HepG2 (cell line): Measurements from ENCODE around the gene CARMIL1. TPM values are rescaled to one million over a fixed set of nuclear protein-coding genes. Genes with fewer than 3 reads are reported as not detected.

ENCODE experiments used
- BCL6 ChIP-seq: IDR thresholded peaks from 2 replicates; pipeline ENCODE4 v1.6.1; 2016; ENCODE audit warnings: missing genetic modification reagents, missing compliant biosample characterization
- DMAP1 ChIP-seq: IDR thresholded peaks from 2 replicates; pipeline ENCODE4 v1.6.1; 2016
- HDAC1 ChIP-seq: sonication (generic); formaldehyde crosslinking; IDR thresholded peaks from 2 replicates; pipeline ENCODE4 v1.5.1; 2020; ENCODE audit warnings: mild to moderate bottlenecking, missing genetic modification reagents
- HDAC2 ChIP-seq: sonication (generic); formaldehyde crosslinking; IDR thresholded peaks from 2 replicates; pipeline ENCODE4 v1.4.0; 2020; ENCODE audit warnings: missing genetic modification reagents
- HMGXB3 ChIP-seq: sonication (generic); formaldehyde crosslinking; IDR thresholded peaks from 2 replicates; pipeline ENCODE4 v1.4.0; 2020; ENCODE audit warnings: missing genetic modification reagents, borderline replicate concordance
- MIER2 ChIP-seq: IDR thresholded peaks from 2 replicates; pipeline ENCODE4 v1.6.1; 2016; ENCODE audit warnings: missing biosample characterization, missing genetic modification reagents
- MTF1 ChIP-seq: sonication (generic); formaldehyde crosslinking; IDR thresholded peaks from 2 replicates; pipeline ENCODE4 v1.5.0; 2020; ENCODE audit warnings: missing genetic modification reagents
- NCOA2 ChIP-seq: sonication (generic); formaldehyde crosslinking; IDR thresholded peaks from 2 replicates; pipeline ENCODE4 v1.8.0; 2022; ENCODE audit warnings: inconsistent platforms
- NFIB ChIP-seq: sonication (generic); formaldehyde crosslinking; IDR thresholded peaks from 2 replicates; pipeline ENCODE4 v1.9.0; 2021; ENCODE audit warnings: missing genetic modification reagents, mild to moderate bottlenecking, borderline replicate concordance
- NPAS2 ChIP-seq: sonication (generic); formaldehyde crosslinking; IDR thresholded peaks from 2 replicates; pipeline ENCODE4 v1.8.0; 2022; ENCODE audit warnings: mild to moderate bottlenecking, missing genetic modification reagents, borderline replicate concordance
- POLR2G ChIP-seq: fragments of 200-400 bp; formaldehyde crosslinking; IDR thresholded peaks from 2 replicates; pipeline ENCODE4 v1.6.1; 2018; ENCODE audit warnings: mild to moderate bottlenecking, low read depth, low read length, moderate library complexity
- SNRNP70 ChIP-seq: fragments of 200-400 bp; formaldehyde crosslinking; IDR thresholded peaks from 2 replicates; pipeline ENCODE4 v1.6.1; 2017; ENCODE audit warnings: mild to moderate bottlenecking, low read depth, low read length, moderate library complexity
- TAF1 ChIP-seq: sonication (generic); formaldehyde crosslinking; IDR thresholded peaks from 2 replicates; pipeline ENCODE4 v1.4.0; 2020; ENCODE audit warnings: missing genetic modification reagents
- ZBTB46 ChIP-seq: sonication (generic); formaldehyde crosslinking; IDR thresholded peaks from 2 replicates; pipeline ENCODE4 v1.4.0; 2020; ENCODE audit warnings: mild to moderate bottlenecking, missing genetic modification reagents, borderline replicate concordance
- ZBTB7A ChIP-seq: sonication (generic); formaldehyde crosslinking; IDR thresholded peaks from 2 replicates; pipeline ENCODE4 v1.8.0; 2022; ENCODE audit warnings: mild to moderate bottlenecking, missing genetic modification reagents
- ZFX ChIP-seq: sonication (generic); formaldehyde crosslinking; IDR thresholded peaks from 2 replicates; pipeline ENCODE4 v1.4.0; 2020; ENCODE audit warnings: mild to moderate bottlenecking, low read depth, missing genetic modification reagents, moderate library complexity
- ZNF260 ChIP-seq: sonication (generic); formaldehyde crosslinking; IDR thresholded peaks from 2 replicates; pipeline ENCODE4 v1.4.0; 2020; ENCODE audit warnings: missing genetic modification reagents, low read depth, mild to moderate bottlenecking, borderline replicate concordance
- ZNF510 ChIP-seq: sonication (generic); formaldehyde crosslinking; IDR thresholded peaks from 2 replicates; pipeline ENCODE4 v1.4.0; 2020; ENCODE audit warnings: low read depth, mild to moderate bottlenecking, missing genetic modification reagents
- ZNF558 ChIP-seq: sonication (generic); formaldehyde crosslinking; IDR thresholded peaks from 2 replicates; pipeline ENCODE4 v1.9.0; 2022; ENCODE audit warnings: mild to moderate bottlenecking, missing genetic modification reagents, borderline replicate concordance
- ZNF564 ChIP-seq: sonication (generic); formaldehyde crosslinking; IDR thresholded peaks from 2 replicates; pipeline ENCODE4 v1.8.1; 2023; ENCODE audit warnings: mild to moderate bottlenecking, missing genetic modification reagents
- ZNF768 ChIP-seq: sonication (generic); formaldehyde crosslinking; IDR thresholded peaks from 2 replicates; pipeline ENCODE4 v1.4.0; 2020; ENCODE audit warnings: missing genetic modification reagents
- ZNF772 ChIP-seq: sonication (generic); formaldehyde crosslinking; IDR thresholded peaks from 2 replicates; pipeline ENCODE4 v1.5.0; 2020; ENCODE audit warnings: mild to moderate bottlenecking, missing genetic modification reagents
- ZNF800 ChIP-seq: sonication (generic); formaldehyde crosslinking; IDR thresholded peaks from 2 replicates; pipeline ENCODE4 v1.4.0; 2020; ENCODE audit warnings: missing genetic modification reagents
- polyA plus RNA-seq, 8 experiments: library from polyadenylated mRNA; depleted of rRNA in 3 of 8; stranded (reverse) in 7 of 8; unstranded in 1 of 8; fragments of >200 nt; fragmentation: Illumina TruSeq in 4 of 8; extraction: Trizol in 4 of 8; gene quantifications; 2 replicates each; pipeline versions ENCODE4 v1.2.1 to v1.2.3, GENCODE V29; 2011 to 2016; ENCODE audit warnings: low read depth in 4 of 8, missing spikeins in 1 of 8, mixed read lengths in 1 of 8; ENCODE audit not compliant: insufficient read depth in 1 of 8
- total RNA-seq, 5 experiments: library from RNA; depleted of rRNA; stranded (reverse); fragments of >200 nt; fragmentation: Illumina TruSeq; extraction: Trizol; gene quantifications; 2 replicates each; pipeline ENCODE4 v1.2.3, GENCODE V29; 2016; ENCODE audit warnings: low read depth in 1 of 5

CARMIL1 gene
- total and polyA plus RNA-seq, 2 of the 13 experiments (the other 11 are each of a cell fraction or from before 2014, with no cell fraction given) = 1.8 to 2.6 TPM

DNA sequence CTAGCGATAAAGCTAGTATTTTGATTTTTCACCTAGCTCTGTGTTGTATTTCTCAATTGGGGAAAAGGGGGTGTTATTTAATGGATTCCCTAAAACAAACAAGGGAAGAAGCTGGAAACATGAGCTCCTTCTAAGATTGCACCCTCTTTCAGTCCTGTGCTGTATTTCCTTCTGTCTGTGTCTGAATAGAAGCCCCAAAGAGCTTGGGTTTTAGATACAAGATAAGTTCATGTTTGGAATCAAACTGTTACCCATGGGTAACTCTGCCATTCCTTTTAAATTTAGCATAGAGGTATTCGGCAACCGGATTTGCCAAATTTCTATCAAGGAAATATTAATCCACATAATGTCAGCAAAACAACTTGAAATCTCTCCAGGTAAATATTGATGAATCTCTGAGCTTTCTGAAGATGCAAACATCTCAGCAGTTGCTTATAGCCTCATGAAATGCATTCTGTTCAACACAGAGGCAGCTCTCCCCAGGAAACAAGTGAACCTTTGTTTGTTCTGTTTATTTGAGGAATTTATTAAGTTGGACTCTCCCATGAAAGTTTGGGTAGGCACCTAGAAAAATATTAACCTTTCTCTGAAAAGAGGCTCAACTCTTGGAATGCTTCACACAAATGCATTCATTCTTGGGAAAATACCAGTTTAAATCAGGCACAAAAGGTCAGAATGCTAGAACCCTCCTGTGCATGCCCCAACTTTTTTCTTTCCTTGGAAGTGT, 362.9 kb downstream of the CARMIL1 start (continued):
- TF ChIP-seq HMGXB3 (CRISPR knock-in tag) (peak; percentile 23; the same call in 1 of the 2 replicates), ZNF800 (CRISPR knock-in tag) (peak; percentile 4; the same call in 1 of the 2 replicates), ZFX (CRISPR knock-in tag) (peak; percentile 24; the same call in 1 of the 2 replicates), MIER2 (CRISPR knock-in tag) (peak; percentile 67; the same call in 1 of the 2 replicates), ZBTB7A (CRISPR knock-in tag) (no peak), ZNF772 (CRISPR knock-in tag) (no peak), ZBTB46 (CRISPR knock-in tag) (peak; percentile 31; the same call in 1 of the 2 replicates), ZNF768 (CRISPR knock-in tag) (no peak), ZNF558 (CRISPR knock-in tag) (0 out of 2 replicates have a peak, but pooled peaks have one; percentile 52), HDAC1 (CRISPR knock-in tag) (peak; percentile 48), POLR2G (peak; percentile 57; the same call in 1 of the 2 replicates), NPAS2 (CRISPR knock-in tag) (no peak), ZNF260 (CRISPR knock-in tag) (no peak), HDAC2 (peak; percentile 92), BCL6 (CRISPR knock-in tag) (peak; percentile 94), NFIB (no peak), DMAP1 (CRISPR knock-in tag) (no peak), NCOA2 (peak; percentile 76; the same call in 1 of the 2 replicates), MTF1 (CRISPR knock-in tag) (no peak), ZNF564 (CRISPR knock-in tag) (no peak), SNRNP70 (no peak), ZNF510 (CRISPR knock-in tag) (0 out of 2 replicates have a peak, but pooled peaks have one; percentile 17), TAF1 (CRISPR knock-in tag) (no peak)
